ENCODE results near the gene ERICH2. TPM values are rescaled to one million over a fixed set of nuclear protein-coding genes. Genes with fewer than 3 reads are reported as not detected.

Gene ERICH2
- total RNA-seq, 1 donor from 2014 or later, result 1.7 TPM

- FAIRE-seq, result no peak
- Mint-ChIP-seq H3K9me3 (ENCODE audit: unreplicated experiment) (peaks cover 9% of the 10 kb centered on the region), H3K27me3 (ENCODE audit: low read depth, unreplicated experiment) (peaks cover 8% of the 10 kb centered on the region), H3K36me3 (ENCODE audit: low read depth, unreplicated experiment) (peaks cover 2% of the 10 kb centered on the region), H3K4me3 (ENCODE audit: unreplicated experiment) (no peak overlapping the region), H3K4me1 (ENCODE audit: low read depth, unreplicated experiment) (peaks cover 13% of the 10 kb centered on the region), H3K27ac (ENCODE audit: unreplicated experiment) (no peak overlapping the region)
- peaks cover 11% of the 10 kb centered on the region for H3K4me1 ChIP-seq (ENCODE audit: insufficient read depth, low read length)
- no peaks in the 10 kb centered on the region for H3K9me3 ChIP-seq (ENCODE audit: insufficient read depth, low read depth, low read length)
- H3K4me2 ChIP-seq (ENCODE audit: low read length), result no peak overlapping the region
- TF ChIP-seq, protein P1, sequence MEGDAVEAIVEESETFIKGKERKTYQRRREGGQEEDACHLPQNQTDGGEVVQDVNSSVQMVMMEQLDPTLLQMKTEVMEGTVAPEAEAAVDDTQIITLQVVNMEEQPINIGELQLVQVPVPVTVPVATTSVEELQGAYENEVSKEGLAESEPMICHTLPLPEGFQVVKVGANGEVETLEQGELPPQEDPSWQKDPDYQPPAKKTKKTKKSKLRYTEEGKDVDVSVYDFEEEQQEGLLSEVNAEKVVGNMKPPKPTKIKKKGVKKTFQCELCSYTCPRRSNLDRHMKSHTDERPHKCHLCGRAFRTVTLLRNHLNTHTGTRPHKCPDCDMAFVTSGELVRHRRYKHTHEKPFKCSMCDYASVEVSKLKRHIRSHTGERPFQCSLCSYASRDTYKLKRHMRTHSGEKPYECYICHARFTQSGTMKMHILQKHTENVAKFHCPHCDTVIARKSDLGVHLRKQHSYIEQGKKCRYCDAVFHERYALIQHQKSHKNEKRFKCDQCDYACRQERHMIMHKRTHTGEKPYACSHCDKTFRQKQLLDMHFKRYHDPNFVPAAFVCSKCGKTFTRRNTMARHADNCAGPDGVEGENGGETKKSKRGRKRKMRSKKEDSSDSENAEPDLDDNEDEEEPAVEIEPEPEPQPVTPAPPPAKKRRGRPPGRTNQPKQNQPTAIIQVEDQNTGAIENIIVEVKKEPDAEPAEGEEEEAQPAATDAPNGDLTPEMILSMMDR (IDR thresholded peaks at IDR 0.05; ENCODE audit: insufficient read depth, low read depth, low read length), result no peak
- no peak for TF ChIP-seq EZH2 (IDR thresholded peaks at IDR 0.05; ENCODE audit: insufficient read depth, low read length)
- no peak overlapping the region for H3K27ac ChIP-seq (ENCODE audit: low read depth, low read length)
- no peaks in the 10 kb centered on the region for H3K36me3 ChIP-seq (ENCODE audit: insufficient read depth, low read length)
- no peak overlapping the region for H3K4me3 ChIP-seq (ENCODE audit: insufficient read depth, low read depth, low read length)
- H3K79me2 ChIP-seq (ENCODE audit: insufficient read depth, low read length), result no peaks in the 10 kb centered on the region
- no peak overlapping the region for H3K9ac ChIP-seq (ENCODE audit: low read length)
- H3K27me3 ChIP-seq (ENCODE audit: insufficient read depth, low read length), result no peaks in the 10 kb centered on the region
- no peaks in the 10 kb centered on the region for H4K20me1 ChIP-seq (ENCODE audit: insufficient read depth, low read length)
- DNase-seq (ENCODE audit: low read depth), result no peak
- no peak overlapping the region for H2AFZ ChIP-seq (ENCODE audit: low read depth, low read length)
These were observed 33.5 kb upstream of the ERICH2 start for GRCh38 chr2:170736628-170737027.

- TF ChIP-seq, protein P1 (IDR thresholded peaks at IDR 0.05; ENCODE audit: insufficient read depth, low read depth, low read length), result no peak
- TF ChIP-seq EZH2 (IDR thresholded peaks at IDR 0.05; ENCODE audit: insufficient read depth, low read length), result no peak
- H3K27ac Mint-ChIP-seq (ENCODE audit: unreplicated experiment), result no peak overlapping the region
- FAIRE-seq (no peak), DNase-seq (ENCODE audit: low read depth) (no peak)
- Histone ChIP-seq H3K4me3 (ENCODE audit: insufficient read depth, low read depth, low read length) (no peak overlapping the region), H4K20me1 (ENCODE audit: insufficient read depth, low read length) (no peaks in the 10 kb centered on the region), H3K9me3 (ENCODE audit: insufficient read depth, low read depth, low read length) (no peaks in the 10 kb centered on the region), H3K79me2 (ENCODE audit: insufficient read depth, low read length) (no peaks in the 10 kb centered on the region), H3K27ac (ENCODE audit: low read depth, low read length) (no peak overlapping the region), H3K4me1 (ENCODE audit: insufficient read depth, low read length) (peaks cover 11% of the 10 kb centered on the region), H3K9ac (ENCODE audit: low read length) (no peak overlapping the region), H3K27me3 (ENCODE audit: insufficient read depth, low read length) (no peaks in the 10 kb centered on the region), H2AFZ (ENCODE audit: low read depth, low read length) (no peak overlapping the region), H3K4me2 (ENCODE audit: low read length) (no peak overlapping the region), H3K36me3 (ENCODE audit: insufficient read depth, low read length) (no peaks in the 10 kb centered on the region)
- no peak overlapping the region for H3K4me3 Mint-ChIP-seq (ENCODE audit: unreplicated experiment)
- H3K4me1 Mint-ChIP-seq (ENCODE audit: low read depth, unreplicated experiment), result peaks cover 13% of the 10 kb centered on the region
- peaks cover 8% of the 10 kb centered on the region for H3K27me3 Mint-ChIP-seq (ENCODE audit: low read depth, unreplicated experiment)
- H3K36me3 Mint-ChIP-seq (ENCODE audit: low read depth, unreplicated experiment), result peaks cover 2% of the 10 kb centered on the region
- peaks cover 9% of the 10 kb centered on the region for H3K9me3 Mint-ChIP-seq (ENCODE audit: unreplicated experiment)
These were observed 32.8 kb upstream of the ERICH2 start for GRCh38 chr2:170737406-170737805.

DNA sequence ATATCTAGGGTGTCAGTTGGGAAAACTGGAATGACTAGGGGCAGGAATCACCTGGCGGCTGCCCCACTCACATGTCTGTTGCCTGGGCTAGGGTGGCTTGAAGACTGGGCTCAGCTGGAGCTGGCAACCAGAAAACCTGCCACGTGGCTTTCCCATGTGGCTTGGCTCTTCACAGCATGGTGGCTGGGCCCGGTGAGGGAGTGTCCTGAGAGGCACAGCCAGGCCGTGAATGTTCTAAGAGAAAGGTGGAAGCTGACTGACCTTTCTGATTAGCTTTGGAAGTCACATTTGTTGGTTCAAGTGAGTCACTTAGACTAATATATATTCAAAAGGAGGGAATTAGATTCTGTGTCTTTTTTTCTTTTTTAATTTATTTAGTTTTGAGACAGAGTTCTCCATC lies 32.4 kb upstream of the ERICH2 start:
- Histone ChIP-seq H2AFZ (ENCODE audit: low read depth, low read length) (no peak overlapping the region), H4K20me1 (ENCODE audit: insufficient read depth, low read length) (no peaks in the 10 kb centered on the region), H3K36me3 (ENCODE audit: insufficient read depth, low read length) (no peaks in the 10 kb centered on the region), H3K4me2 (ENCODE audit: low read length) (no peak overlapping the region), H3K27ac (ENCODE audit: low read depth, low read length) (no peak overlapping the region), H3K9ac (ENCODE audit: low read length) (no peak overlapping the region), H3K27me3 (ENCODE audit: insufficient read depth, low read length) (no peaks in the 10 kb centered on the region), H3K79me2 (ENCODE audit: insufficient read depth, low read length) (no peaks in the 10 kb centered on the region), H3K4me1 (ENCODE audit: insufficient read depth, low read length) (peaks cover 11% of the 10 kb centered on the region), H3K4me3 (ENCODE audit: insufficient read depth, low read depth, low read length) (no peak overlapping the region), H3K9me3 (ENCODE audit: insufficient read depth, low read depth, low read length) (no peaks in the 10 kb centered on the region)
- Mint-ChIP-seq H3K9me3 (ENCODE audit: unreplicated experiment) (peaks cover 9% of the 10 kb centered on the region), H3K4me1 (ENCODE audit: low read depth, unreplicated experiment) (peaks cover 13% of the 10 kb centered on the region), H3K36me3 (ENCODE audit: low read depth, unreplicated experiment) (peaks cover 2% of the 10 kb centered on the region), H3K27ac (ENCODE audit: unreplicated experiment) (peak overlapping the region; percentile 44), H3K4me3 (ENCODE audit: unreplicated experiment) (no peak overlapping the region), H3K27me3 (ENCODE audit: low read depth, unreplicated experiment) (peaks cover 8% of the 10 kb centered on the region)
- DNase-seq (ENCODE audit: low read depth) (no peak), FAIRE-seq (no peak)
- no peak for TF ChIP-seq EZH2 (IDR thresholded peaks at IDR 0.05; ENCODE audit: insufficient read depth, low read length)
- TF ChIP-seq, protein P1 (IDR thresholded peaks at IDR 0.05; ENCODE audit: insufficient read depth, low read depth, low read length), result no peak

All from astrocyte (in vitro differentiated cells and primary cell).